Measurements from ENCODE around the gene GFPT1.
"Not testable (repeated sequence)": the region's sequence is repeated elsewhere in the genome, so short reads cannot be mapped to it uniquely, and the experiment has no call there.

Gene GFPT1

GRCh38 chr2:69386789-69387734 is at the start of gene GFPT1:
Gene GFPT1 (minus strand): TSS chr2:69387227. CDS start chr2:69387071, 156 bp downstream.
- peak; percentile 92 for DNase-seq

DNA sequence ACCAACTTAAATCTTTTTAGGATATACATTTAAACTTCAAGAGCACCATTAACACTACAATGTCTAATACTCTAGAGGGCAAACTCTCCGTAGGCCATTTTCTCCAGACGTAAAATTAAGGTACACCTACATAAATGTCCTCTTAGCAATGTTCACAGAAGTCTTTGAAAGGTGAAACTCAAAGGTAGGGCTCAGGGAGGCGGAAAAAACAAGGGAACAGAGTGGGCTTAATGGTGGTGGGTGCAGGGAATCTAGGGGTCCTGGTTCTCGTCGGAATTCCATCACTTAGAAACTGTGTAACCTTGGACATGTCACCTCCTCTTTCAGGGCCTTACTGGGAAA is 49.5 kb upstream of the GFPT1 start:
- peak; percentile 41 for DNase-seq

DNA sequence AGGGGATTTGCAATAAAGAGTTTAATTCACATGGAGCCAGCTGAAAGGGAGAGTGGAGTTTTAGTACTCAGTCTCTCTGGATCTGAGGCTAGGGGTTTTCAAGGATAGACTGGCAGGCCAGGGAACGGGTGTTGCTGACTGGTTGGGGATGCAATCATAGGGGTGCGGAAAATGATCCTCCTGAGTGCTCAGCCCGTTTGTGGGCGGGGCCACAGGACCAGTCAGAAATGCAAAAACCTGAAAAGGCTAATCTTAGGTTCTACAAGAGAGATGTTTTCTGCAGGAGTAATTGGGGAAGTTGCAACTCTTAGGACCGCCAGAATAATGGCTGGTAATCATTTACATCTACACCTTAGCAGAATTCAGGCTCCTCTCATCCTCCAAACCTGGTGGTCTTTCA is 47.7 kb upstream of the GFPT1 start:
- DNase-seq = peak; percentile 28

- no peak for DNase-seq
Measured at GRCh38 chr2:69429491-69430183, 42.6 kb upstream of the GFPT1 start.

- no peak for DNase-seq
Measured at GRCh38 chr2:69428981-69429380, 42.0 kb upstream of the GFPT1 start.

- no peak for DNase-seq
Measured at GRCh38 chr2:69424419-69424818, 37.4 kb upstream of the GFPT1 start.

DNA sequence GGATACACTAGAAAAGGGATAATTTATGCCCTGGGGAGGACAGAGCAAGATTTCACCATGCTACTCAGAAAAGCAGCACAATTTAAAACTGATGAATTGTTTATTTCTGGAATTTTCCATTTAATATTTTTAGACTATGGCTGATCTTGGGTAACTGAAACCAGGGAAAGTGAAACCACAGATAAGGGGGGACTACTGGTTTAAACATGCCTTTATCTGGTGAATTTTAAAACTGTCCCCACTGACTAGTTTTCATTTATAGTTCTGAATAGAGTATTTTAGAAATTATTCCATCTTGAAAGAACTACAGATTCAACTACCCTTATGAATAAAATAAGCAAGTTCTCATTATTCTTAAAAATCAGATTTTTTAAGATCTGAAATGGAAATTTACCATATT is 35.2 kb upstream of the GFPT1 start:
- DNase-seq = peak; percentile 30

DNA sequence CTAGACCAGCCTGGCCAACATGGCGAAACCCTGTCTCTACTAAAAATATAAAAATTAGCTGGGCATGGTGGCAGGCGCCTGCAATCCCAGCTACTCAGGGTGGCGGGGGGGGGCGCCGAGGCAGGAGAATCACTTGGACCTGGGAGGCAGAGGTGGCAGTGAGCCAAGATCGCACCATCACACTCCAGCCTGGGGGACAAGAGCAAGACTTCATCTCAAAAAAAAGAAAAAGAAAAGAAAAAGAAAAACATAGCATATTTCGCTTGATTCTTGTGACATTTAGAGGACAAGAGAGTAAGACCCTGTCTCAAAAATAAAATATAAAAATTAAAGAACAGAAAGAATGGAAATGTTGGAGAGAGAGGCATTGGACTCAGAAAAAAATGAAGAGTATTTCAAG is 32.1 kb upstream of the GFPT1 start:
- DNase-seq = not testable (repeated sequence)

GRCh38 chr2:69416147-69416546 is 29.1 kb upstream of the GFPT1 start:
- DNase-seq = no peak

DNA sequence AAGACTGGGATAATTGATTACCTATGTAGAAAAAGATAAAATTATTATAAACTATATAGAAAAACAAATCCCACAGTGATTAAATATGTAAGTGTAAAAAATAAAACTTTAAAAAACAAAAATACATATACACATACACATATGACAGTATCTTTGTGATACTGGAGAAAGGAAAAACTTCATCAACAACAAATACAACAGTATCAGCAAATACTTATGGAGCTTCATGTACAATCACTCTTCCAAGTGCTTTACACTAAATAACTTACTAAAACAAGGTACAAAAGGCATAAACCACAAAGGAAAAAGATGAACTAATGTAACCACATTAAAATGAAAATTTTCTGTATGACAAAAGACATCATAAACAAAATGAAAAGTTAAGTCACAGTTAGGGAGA is 24.1 kb upstream of the GFPT1 start:
- no peak for DNase-seq

GRCh38 chr2:69405306-69405705 is 18.3 kb upstream of the GFPT1 start:
- no peak for DNase-seq

DNA sequence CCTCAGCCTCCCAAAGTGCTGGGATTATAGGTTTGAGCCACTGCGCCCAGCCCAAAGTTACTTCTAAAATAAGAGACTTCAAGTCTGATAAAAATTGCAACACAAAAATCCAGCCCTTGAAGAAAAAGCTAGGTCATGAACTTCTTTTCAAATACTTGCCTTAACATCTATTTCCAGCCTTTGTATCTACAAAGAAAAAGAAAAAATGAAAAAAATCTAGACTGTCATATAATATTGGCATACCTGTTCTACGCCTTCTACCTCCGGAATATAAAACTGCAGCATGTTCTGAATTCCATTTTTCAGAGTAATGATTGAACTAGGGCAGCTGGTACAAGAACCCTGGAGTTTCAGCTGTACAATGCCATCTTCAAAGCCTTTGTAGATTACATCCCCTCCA is 13.1 kb upstream of the GFPT1 start:
- no peak for DNase-seq

DNA sequence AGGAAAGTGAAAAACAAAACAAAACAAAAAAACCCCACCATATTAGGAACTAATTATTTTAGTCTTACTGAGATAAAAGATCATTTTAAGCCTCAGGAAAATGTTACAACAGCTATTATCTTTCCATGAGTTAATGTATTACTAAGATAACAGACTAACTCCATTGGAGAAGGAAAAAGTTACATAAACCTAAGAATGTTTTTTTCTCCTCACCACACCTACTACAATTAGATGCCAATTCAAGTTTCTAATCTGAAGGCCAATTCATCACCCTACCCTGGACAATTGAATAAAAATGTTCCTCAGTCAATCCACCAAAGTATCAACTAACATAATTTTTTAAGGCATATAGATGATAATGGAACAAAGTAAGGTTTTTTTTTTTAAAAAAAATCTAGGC is 10.2 kb upstream of the GFPT1 start:
- no peak for DNase-seq

- DNase-seq = no peak
Measured at GRCh38 chr2:69395866-69396265, 8.8 kb upstream of the GFPT1 start.

GRCh38 chr2:69393963-69394362 is 6.9 kb upstream of the GFPT1 start:
- DNase-seq = no peak

DNA sequence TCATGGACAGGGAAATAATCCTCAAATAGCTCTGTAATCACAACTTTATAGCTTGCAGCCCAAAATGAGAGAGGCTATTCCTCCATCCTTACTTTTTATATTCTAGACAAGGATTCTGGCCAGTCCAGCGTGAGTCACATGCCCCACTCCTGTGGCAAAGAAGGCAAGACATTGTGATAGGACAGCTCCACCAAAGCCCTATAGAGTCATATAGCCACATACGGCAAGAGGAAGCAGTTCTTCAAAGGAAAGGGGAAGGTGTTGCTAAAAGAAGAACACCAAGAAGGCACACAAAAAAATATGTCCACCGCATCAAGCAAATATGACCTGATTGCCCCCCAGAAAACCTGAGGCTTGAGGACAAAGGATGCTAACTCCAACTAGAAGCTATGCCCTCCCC is 3.4 kb upstream of the GFPT1 start:
- DNase-seq = peak; percentile 33

- no peak for DNase-seq
Measured at GRCh38 chr2:69390001-69390400, 3.0 kb upstream of the GFPT1 start.

DNA sequence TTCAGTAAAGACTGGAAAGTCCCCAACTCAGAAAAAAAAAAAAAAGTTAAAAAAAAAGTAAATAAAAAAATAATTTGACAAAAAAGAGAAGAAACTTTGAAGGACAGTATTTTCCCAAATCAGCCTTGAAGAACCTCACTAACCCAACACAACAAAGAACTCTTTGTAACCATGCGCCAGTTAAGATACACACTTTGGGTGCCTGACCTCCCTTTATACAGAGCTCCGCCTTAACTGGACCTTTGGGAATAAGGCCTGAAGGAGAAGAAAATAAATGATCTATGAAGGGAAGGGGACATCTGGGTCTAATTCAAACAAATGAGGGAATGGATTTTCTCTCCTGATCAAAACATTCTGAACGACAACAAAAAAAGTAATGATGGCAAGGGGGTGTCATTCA is 2.2 kb upstream of the GFPT1 start:
- no peak for DNase-seq

GRCh38 chr2:69387770-69388481 is 899 bp upstream of the GFPT1 start:
- DNase-seq = no peak

GRCh38 chr2:69386360-69386759 is 667 bp downstream of the GFPT1 start:
- DNase-seq = peak; percentile 18

GRCh38 chr2:69385443-69386151 is 1.4 kb downstream of the GFPT1 start:
- no peak for DNase-seq

- no peak for DNase-seq
Measured at GRCh38 chr2:69384618-69385081, 2.4 kb downstream of the GFPT1 start.

All from hematopoietic multipotent progenitor cell treated with erythropoietin and hydrocortisone succinate and interleukin-3 and kit ligand, for 6 days (in vitro differentiated cells).